GM12891 (cell line): ENCODE data around the gene TSPAN11.

Experiments used
- PAX5 ChIP-seq: IDR thresholded peaks from 2 replicates; pipeline ENCODE4 v1.6.1; 2011; ENCODE audit warnings: low read length, moderate library complexity, mild to moderate bottlenecking; ENCODE audit not compliant: insufficient read depth, severe bottlenecking
- POLR2A ChIP-seq: IDR thresholded peaks from 2 replicates; pipeline ENCODE4 v1.6.1; 2011; ENCODE audit warnings: low read depth, low read length, control low read depth
- POLR2AphosphoS5 ChIP-seq: IDR thresholded peaks from 2 replicates; pipeline ENCODE4 v1.6.1; 2011; ENCODE audit warnings: low read depth, low read length, control low read depth
- SPI1 ChIP-seq: IDR thresholded peaks from 2 replicates; pipeline ENCODE4 v1.6.1; 2011; ENCODE audit warnings: low read depth, low read length, control low read depth
- TAF1 ChIP-seq: IDR thresholded peaks from 2 replicates; pipeline ENCODE4 v1.6.1; 2011; ENCODE audit warnings: low read depth, low read length, control low read depth

DNA sequence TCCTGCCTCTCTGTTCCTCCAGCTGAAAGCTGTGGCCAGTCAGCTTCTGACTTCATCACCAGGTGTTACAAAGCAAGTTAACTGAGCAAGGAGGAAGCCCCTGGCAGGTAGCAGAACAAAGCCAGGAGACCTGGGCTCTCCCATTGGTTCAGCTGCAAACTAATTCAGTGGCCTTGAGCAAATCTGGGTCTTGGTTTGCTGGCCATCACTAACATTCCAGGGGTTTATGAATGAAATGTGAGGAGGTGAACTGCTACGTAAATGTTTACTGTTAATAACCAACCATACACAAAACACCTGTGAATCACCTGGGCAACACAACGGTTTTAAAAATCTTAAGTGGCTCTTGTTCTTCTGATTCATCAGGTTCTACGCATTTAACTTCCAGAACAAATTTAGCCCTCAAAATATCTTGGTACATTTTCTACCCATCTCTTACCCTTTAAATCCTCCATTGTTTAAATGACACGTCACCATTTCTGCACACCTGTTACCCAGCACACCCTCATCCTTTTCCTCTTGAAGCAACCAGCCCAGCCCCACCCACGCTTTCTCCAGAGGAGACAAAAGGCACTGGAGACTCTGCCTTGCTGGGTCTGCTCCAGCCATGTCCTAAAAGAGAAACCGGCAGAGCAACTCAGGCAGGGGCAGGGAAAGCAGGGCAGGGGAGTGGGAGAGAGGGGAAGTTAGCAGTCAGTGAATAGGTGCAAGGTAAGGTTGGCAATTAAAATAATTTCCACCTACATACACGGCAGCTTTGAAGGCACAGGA, 49.3 kb upstream of the TSPAN11 start:
- no peak for TF ChIP-seq POLR2A
- no peak for TF ChIP-seq POLR2AphosphoS5
- no peak for TF ChIP-seq SPI1
- TF ChIP-seq TAF1: no peak
- no peak for TF ChIP-seq PAX5
